ENCODE data around the gene CMSS1. TPM values are rescaled to one million over a fixed set of nuclear protein-coding genes. Genes with fewer than 3 reads are reported as not detected.

The CMSS1 gene
- total RNA-seq, 4 donors from 2014 or later = 11.2 to 16.3 (median 14.1) TPM

DNA sequence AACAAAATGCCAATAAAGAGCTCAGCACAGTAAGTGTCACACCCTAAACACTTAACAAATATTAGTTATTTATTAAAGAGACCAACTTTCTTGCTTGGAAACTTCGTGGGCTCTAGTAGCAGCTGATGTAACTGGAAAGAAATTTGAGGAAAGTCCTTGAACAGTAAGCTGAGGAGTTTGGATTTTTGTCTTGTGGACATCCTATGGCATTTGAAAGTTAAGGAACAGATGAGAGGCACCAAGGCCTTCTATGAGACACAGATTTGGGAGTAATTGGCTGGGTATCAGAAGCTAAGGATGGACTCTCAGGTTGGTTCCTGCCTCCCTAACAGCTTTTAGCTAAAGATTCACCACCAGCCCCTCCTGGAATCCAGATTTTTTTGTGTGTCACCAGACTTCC lies 356.3 kb downstream of the CMSS1 start:
- Histone ChIP-seq H3K4me1 (peaks cover 8 to 29% (median 15%) of the 10 kb centered on the region in 4 donors), H3K27ac (replicated peaks in 1 of 4) (no peak overlapping the region), H3K36me3 (peaks cover 0 to 27% (median 2%) of the 10 kb centered on the region in 4 donors), H3K9me3 (no peaks in the 10 kb centered on the region), H3K4me3 (no peak overlapping the region), H3K27me3 (no peaks in the 10 kb centered on the region)
- WGBS = 94% methylated on average over 1 of the region's 1 CpG
- intact Hi-C loops (cut with DNase I) = loop anchor here (10.0 kb wide), 1 partner anchor 61 kb away; no protein-coding TSS in a partner anchor
- DNase-seq (ENCODE audit: extremely low spot score) = no peak
- TF ChIP-seq POLR2A (IDR thresholded peaks at IDR 0.05; ENCODE audit: low read depth) = no peak
- TF ChIP-seq, protein P1, sequence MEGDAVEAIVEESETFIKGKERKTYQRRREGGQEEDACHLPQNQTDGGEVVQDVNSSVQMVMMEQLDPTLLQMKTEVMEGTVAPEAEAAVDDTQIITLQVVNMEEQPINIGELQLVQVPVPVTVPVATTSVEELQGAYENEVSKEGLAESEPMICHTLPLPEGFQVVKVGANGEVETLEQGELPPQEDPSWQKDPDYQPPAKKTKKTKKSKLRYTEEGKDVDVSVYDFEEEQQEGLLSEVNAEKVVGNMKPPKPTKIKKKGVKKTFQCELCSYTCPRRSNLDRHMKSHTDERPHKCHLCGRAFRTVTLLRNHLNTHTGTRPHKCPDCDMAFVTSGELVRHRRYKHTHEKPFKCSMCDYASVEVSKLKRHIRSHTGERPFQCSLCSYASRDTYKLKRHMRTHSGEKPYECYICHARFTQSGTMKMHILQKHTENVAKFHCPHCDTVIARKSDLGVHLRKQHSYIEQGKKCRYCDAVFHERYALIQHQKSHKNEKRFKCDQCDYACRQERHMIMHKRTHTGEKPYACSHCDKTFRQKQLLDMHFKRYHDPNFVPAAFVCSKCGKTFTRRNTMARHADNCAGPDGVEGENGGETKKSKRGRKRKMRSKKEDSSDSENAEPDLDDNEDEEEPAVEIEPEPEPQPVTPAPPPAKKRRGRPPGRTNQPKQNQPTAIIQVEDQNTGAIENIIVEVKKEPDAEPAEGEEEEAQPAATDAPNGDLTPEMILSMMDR (IDR thresholded peaks at IDR 0.05) = no peak
- no peak for TF ChIP-seq EP300 (IDR thresholded peaks at IDR 0.05)

DNA sequence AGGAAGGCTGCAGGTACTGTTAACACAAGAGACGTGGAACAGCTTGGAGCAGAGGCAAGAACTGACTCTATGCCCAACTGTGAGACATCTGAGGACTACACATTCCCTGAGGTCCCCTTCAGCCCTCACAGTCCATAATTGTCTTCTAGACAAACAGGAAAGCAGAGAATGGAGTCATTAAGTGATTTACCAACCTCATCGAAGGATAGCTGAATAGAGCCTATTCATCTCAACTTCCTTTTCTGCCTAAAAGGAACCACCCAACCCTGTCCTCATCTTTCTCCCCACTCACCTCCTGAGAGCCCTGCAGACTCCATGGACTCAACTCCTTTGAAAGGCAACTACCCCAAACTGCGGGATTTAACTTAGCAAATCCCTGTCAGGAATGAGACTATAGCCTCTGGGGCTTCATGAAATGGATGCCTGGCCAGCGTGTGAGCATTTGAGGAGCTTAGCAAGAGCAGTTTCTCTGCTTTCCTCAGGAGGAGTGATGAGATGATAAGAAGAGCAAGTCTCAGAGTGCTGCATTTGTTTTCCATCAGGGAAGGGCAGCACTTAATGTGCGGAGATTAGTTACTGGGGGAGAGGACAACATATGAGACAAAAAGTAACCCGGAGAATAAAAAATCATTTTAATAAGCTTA lies 358.1 kb downstream of the CMSS1 start:
- peaks cover 0 to 33% (median 12%) of the 10 kb centered on the region in 4 donors for H3K36me3 ChIP-seq
- 83% methylated on average over 6 of the region's 6 CpGs for WGBS
- intact Hi-C loops (cut with DNase I) = loop anchor here (10.0 kb wide), 1 partner anchor 59 kb away; no protein-coding TSS in a partner anchor

DNA sequence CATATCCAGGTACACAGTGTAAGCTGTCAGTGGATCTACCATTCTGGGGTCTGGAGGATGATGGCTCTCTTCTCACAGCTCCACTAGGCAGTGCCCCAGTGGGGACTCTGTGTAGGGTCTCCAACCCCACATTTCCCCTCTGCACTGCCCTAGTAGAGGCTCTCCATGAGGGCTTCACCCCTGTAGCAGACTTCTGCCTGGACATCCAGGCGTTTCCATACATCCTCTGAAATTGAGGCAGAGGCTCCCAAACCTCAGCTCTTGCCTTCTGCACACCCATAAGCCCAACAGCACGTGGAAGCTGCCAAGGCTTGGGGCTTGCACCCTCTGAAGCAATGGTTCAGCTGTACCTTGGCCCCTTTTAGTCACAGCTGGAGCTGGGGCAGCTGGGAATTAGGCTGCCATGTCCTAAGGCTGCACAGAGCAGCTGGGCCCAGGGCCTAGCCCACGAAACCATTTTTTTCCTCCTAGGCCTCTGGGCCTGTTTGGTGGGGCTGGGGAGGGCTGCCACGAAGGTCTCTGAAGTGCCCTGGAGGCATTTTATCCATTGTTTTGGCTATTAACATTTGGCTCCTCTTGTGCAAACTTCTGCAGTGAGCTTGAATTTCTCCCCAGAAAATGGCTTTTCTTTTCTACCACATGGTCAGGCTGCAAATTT lies 362.2 kb downstream of the CMSS1 start:
- intact Hi-C loops (cut with DNase I) = loop anchor here (10.0 kb wide), 1 partner anchor 55 kb away; no protein-coding TSS in a partner anchor
- DNase-seq (ENCODE audit: extremely low spot score) = no peak
- peaks cover 0 to 9% (median 2%) of the 10 kb centered on the region in 4 donors for H3K9me3 ChIP-seq

More for the DNA sequence above, 358.1 kb downstream of the CMSS1 start:
- no peak for TF ChIP-seq POLR2A (IDR thresholded peaks at IDR 0.05; ENCODE audit: low read depth)
- TF ChIP-seq, protein P1 (IDR thresholded peaks at IDR 0.05) = no peak
- no peak for TF ChIP-seq EP300 (IDR thresholded peaks at IDR 0.05)
- no peak for TF ChIP-seq POLR2AphosphoS5 (IDR thresholded peaks at IDR 0.05)
- Histone ChIP-seq H3K9me3 (peaks cover 0 to 9% (median 2%) of the 10 kb centered on the region in 4 donors), H3K27me3 (no peaks in the 10 kb centered on the region), H3K4me3 (no peak overlapping the region), H3K27ac (replicated peaks in 1 of 4) (no peak overlapping the region), H3K4me1 (peaks cover 0 to 14% (median 8%) of the 10 kb centered on the region in 4 donors)
- no peak for DNase-seq (ENCODE audit: extremely low spot score)

DNA sequence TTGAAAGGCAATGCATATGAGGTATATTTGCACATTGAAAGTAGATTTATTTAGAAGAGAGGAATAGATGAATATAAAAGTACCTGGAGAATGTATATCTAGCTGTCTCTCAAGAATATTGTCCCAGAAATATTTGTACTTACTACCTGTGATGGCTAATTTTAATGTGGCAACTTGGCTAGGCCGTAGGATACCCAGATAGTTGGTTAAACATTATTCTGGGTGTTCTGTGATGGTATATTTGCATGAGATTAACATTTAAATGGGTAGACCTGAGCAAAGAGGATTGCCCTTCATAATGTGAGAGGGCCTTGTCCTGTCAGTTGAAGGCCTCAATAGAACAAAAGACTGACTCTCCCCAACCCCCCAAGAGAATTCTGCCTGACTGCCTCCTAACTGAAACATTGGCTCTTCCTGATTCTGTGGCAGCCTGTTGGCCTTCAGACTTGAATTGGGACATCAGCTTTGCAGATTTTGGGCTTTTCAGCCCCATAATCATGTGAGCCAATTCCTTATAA lies 366.0 kb downstream of the CMSS1 start:
- WGBS = 100% methylated on average over 1 of the region's 1 CpG
- intact Hi-C loops (cut with DNase I) = no loop called here
- no peak overlapping the region for H3K27ac ChIP-seq (replicated peaks in 1 of 4)
- H3K27me3 ChIP-seq = no peaks in the 10 kb centered on the region
- H3K4me1 ChIP-seq = peaks cover 13 to 19% (median 16%) of the 10 kb centered on the region in 4 donors
- H3K36me3 ChIP-seq = peaks cover 0 to 10% (median 9%) of the 10 kb centered on the region in 4 donors
- no peak for TF ChIP-seq POLR2A (IDR thresholded peaks at IDR 0.05; ENCODE audit: low read depth)
- TF ChIP-seq, protein P1 (IDR thresholded peaks at IDR 0.05) = no peak
- no peak for TF ChIP-seq EP300 (IDR thresholded peaks at IDR 0.05)
- no peak for TF ChIP-seq POLR2AphosphoS5 (IDR thresholded peaks at IDR 0.05)
- peaks cover 0 to 9% (median 2%) of the 10 kb centered on the region in 4 donors for H3K9me3 ChIP-seq
- H3K4me3 ChIP-seq = no peak overlapping the region
- no peak for DNase-seq (ENCODE audit: extremely low spot score)

More for the DNA sequence above, 362.2 kb downstream of the CMSS1 start:
- TF ChIP-seq POLR2AphosphoS5 (IDR thresholded peaks at IDR 0.05) = no peak
- no peak for TF ChIP-seq EP300 (IDR thresholded peaks at IDR 0.05)
- no peak for TF ChIP-seq POLR2A (IDR thresholded peaks at IDR 0.05; ENCODE audit: low read depth)
- TF ChIP-seq, protein P1 (IDR thresholded peaks at IDR 0.05) = no peak
- Histone ChIP-seq H3K27ac (replicated peaks in 1 of 4) (no peak overlapping the region), H3K4me3 (no peak overlapping the region), H3K27me3 (no peaks in the 10 kb centered on the region), H3K4me1 (peaks cover 5 to 18% (median 14%) of the 10 kb centered on the region in 4 donors), H3K36me3 (peaks cover 0 to 22% (median 12%) of the 10 kb centered on the region in 4 donors)
- 95% methylated on average over 4 of the region's 4 CpGs for WGBS

All from esophagus muscularis mucosa (tissue), 4 donors.